ENCODE data around the gene SLC9A7.

SLC9A7 gene

DNA sequence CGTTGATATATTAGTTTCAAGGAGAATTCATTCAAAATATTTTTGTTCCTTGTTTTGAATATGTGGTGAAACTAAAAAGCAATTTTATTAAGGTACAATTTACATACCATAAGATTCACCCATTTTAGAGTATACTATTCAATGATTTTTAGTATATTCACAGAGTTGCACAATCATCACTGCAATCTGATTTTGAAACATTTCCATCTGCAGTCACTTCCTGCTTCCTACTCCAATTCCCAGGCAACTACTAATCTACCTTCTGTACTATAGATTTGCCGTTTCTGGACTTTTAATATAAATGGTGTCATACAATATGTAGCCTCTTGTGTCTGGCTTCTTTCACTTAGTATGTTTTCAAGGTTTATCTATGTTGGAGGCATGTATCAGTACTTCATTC lies 71.3 kb downstream of the SLC9A7 start:
- peak in 1 of 2 donors; percentile 32 for DNase-seq
- Histone ChIP-seq H3K18ac (ENCODE audit: low read length) (no peak overlapping the region), H3K9me3 (ENCODE audit: insufficient read depth, low read depth, low read length) (no peaks in the 10 kb centered on the region), H4K12ac (ENCODE audit: low read depth, low read length) (no peak overlapping the region), H3K9ac (ENCODE audit: low read length) (no peak overlapping the region), H2BK120ac (ENCODE audit: insufficient read depth, low read length, poor library complexity) (no peak overlapping the region), H3K4ac (ENCODE audit: low read depth, low read length) (no peak overlapping the region), H3K79me2 (ENCODE audit: control insufficient read depth, insufficient read depth, low read length, poor library complexity) (no peaks in the 10 kb centered on the region), H4K91ac (ENCODE audit: low read depth, low read length) (no peak overlapping the region), H2AFZ (ENCODE audit: insufficient read depth, low read length, poor library complexity) (no peak overlapping the region), H2AK5ac (ENCODE audit: low read length) (no peak overlapping the region), H3K27ac (ENCODE audit: low read depth, low read length) (no peak overlapping the region), H4K8ac (ENCODE audit: low read depth, low read length) (no peak overlapping the region), H3K4me2 (ENCODE audit: low read length) (no peak overlapping the region), H3K4me1 (ENCODE audit: control insufficient read depth in 1 of 2, insufficient read depth in 2 of 2, low read length in 2 of 2) (no peaks in the 10 kb centered on the region), H3K27me3 (ENCODE audit: insufficient read depth, low read length) (no peaks in the 10 kb centered on the region), H3K36me3 (ENCODE audit: control insufficient read depth in 1 of 2, insufficient read depth in 2 of 2, low read length in 2 of 2) (no peaks in the 10 kb centered on the region), H3K79me1 (ENCODE audit: low read length) (no peaks in the 10 kb centered on the region), H2BK12ac (ENCODE audit: low read length) (no peak overlapping the region), H3K14ac (ENCODE audit: low read length) (no peak overlapping the region), H3K23ac (ENCODE audit: low read length) (no peak overlapping the region), H2BK5ac (ENCODE audit: low read depth, low read length, poor library complexity) (no peak overlapping the region), H3K4me3 (ENCODE audit: low read depth, low read length) (no peak overlapping the region)
- no CpG with 5 or more reads among the region's 2 CpGs for WGBS (ENCODE audit: extremely low coverage, insufficient coverage, insufficient read length)

DNA sequence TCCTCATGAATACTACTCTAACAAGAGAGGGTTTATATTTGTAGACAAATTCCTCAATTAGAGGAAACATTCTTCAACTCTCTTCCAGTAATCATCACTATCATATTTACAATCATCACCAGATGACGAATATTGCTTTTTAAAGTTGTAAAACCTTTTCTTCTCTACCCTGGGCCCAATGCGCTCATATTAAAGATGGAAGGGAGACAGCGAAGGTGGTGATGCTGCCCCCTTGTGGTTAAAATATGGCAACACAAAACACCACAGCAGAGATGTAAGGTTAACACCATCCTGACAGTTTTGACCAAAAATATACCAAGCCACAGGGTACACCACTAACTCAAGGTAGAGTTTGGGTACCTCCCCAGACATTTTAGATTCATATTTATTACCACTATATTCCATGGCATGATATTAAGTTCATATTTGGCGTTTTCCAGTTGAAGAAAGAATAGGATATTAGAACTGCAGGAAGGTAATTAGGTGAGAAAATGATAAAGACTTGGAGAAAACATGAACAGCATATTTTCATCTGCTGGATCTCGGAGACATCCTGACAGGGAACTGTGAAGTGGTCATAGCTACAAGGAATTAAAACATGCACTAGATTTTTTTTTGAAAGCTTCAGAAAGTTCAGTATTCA lies 72.8 kb downstream of the SLC9A7 start:
- no peaks in the 10 kb centered on the region for H3K79me1 ChIP-seq (ENCODE audit: low read length)
- no peak overlapping the region for H2BK12ac ChIP-seq (ENCODE audit: low read length)
- no peak overlapping the region for H2AFZ ChIP-seq (ENCODE audit: insufficient read depth, low read length, poor library complexity)
- no peaks in the 10 kb centered on the region for H3K4me1 ChIP-seq (ENCODE audit: control insufficient read depth in 1 of 2, insufficient read depth in 2 of 2, low read length in 2 of 2)
- H4K91ac ChIP-seq (ENCODE audit: low read depth, low read length): no peak overlapping the region
- H3K4me2 ChIP-seq (ENCODE audit: low read length): no peak overlapping the region
- no peak overlapping the region for H3K27ac ChIP-seq (ENCODE audit: low read depth, low read length)
- H3K4ac ChIP-seq (ENCODE audit: low read depth, low read length): no peak overlapping the region
- H3K4me3 ChIP-seq (ENCODE audit: low read depth, low read length): no peak overlapping the region
- no CpG with 5 or more reads among the region's 5 CpGs for WGBS (ENCODE audit: extremely low coverage, insufficient coverage, insufficient read length)
- no peak overlapping the region for H4K12ac ChIP-seq (ENCODE audit: low read depth, low read length)
- no peaks in the 10 kb centered on the region for H3K36me3 ChIP-seq (ENCODE audit: control insufficient read depth in 1 of 2, insufficient read depth in 2 of 2, low read length in 2 of 2)
- no peak overlapping the region for H3K23ac ChIP-seq (ENCODE audit: low read length)
- no peak overlapping the region for H3K18ac ChIP-seq (ENCODE audit: low read length)
- H3K79me2 ChIP-seq (ENCODE audit: control insufficient read depth, insufficient read depth, low read length, poor library complexity): no peaks in the 10 kb centered on the region
- H2AK5ac ChIP-seq (ENCODE audit: low read length): no peak overlapping the region
- no peak overlapping the region for H3K14ac ChIP-seq (ENCODE audit: low read length)
- peak in 1 of 2 donors; percentile 61 for DNase-seq
- no peak overlapping the region for H2BK120ac ChIP-seq (ENCODE audit: insufficient read depth, low read length, poor library complexity)
- H3K9ac ChIP-seq (ENCODE audit: low read length): no peak overlapping the region
- no peak overlapping the region for H4K8ac ChIP-seq (ENCODE audit: low read depth, low read length)
- H3K9me3 ChIP-seq (ENCODE audit: insufficient read depth, low read depth, low read length): no peaks in the 10 kb centered on the region
- H2BK5ac ChIP-seq (ENCODE audit: low read depth, low read length, poor library complexity): no peak overlapping the region
- H3K27me3 ChIP-seq (ENCODE audit: insufficient read depth, low read length): no peaks in the 10 kb centered on the region

DNA sequence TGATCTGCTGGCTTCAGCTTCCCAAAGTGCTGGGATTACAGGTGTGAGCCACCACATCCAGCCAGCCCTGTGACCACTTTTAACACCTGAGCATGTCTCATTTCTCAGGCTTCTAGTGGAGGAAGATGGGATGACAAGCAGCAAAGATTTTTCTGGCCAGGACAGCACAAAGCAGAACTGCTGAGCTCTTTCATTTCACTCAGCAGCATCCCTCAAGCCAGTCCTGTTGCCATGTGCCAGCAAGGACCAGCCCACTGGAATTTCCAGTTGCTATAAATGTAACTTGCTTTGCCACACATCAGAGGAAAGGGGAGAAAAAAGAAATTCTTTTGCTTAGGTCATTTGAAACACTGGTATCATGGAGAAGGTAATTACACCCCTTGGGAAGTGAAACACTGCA lies 75.9 kb downstream of the SLC9A7 start:
- no peaks in the 10 kb centered on the region for H3K27me3 ChIP-seq (ENCODE audit: insufficient read depth, low read length)
- no peak overlapping the region for H2AFZ ChIP-seq (ENCODE audit: insufficient read depth, low read length, poor library complexity)
- H2AK5ac ChIP-seq (ENCODE audit: low read length): no peak overlapping the region
- no peak overlapping the region for H3K23ac ChIP-seq (ENCODE audit: low read length)
- H3K4ac ChIP-seq (ENCODE audit: low read depth, low read length): no peak overlapping the region
- H2BK120ac ChIP-seq (ENCODE audit: insufficient read depth, low read length, poor library complexity): no peak overlapping the region
- no peak overlapping the region for H4K91ac ChIP-seq (ENCODE audit: low read depth, low read length)
- no peak overlapping the region for H3K9ac ChIP-seq (ENCODE audit: low read length)
- H3K9me3 ChIP-seq (ENCODE audit: insufficient read depth, low read depth, low read length): no peaks in the 10 kb centered on the region
- no peak overlapping the region for H2BK12ac ChIP-seq (ENCODE audit: low read length)
- no peaks in the 10 kb centered on the region for H3K4me1 ChIP-seq (ENCODE audit: control insufficient read depth in 1 of 2, insufficient read depth in 2 of 2, low read length in 2 of 2)
- no peak overlapping the region for H3K4me3 ChIP-seq (ENCODE audit: low read depth, low read length)
- no peaks in the 10 kb centered on the region for H3K36me3 ChIP-seq (ENCODE audit: control insufficient read depth in 1 of 2, insufficient read depth in 2 of 2, low read length in 2 of 2)
- H3K79me1 ChIP-seq (ENCODE audit: low read length): no peaks in the 10 kb centered on the region
- no peak overlapping the region for H2BK5ac ChIP-seq (ENCODE audit: low read depth, low read length, poor library complexity)
- H3K14ac ChIP-seq (ENCODE audit: low read length): no peak overlapping the region
- H4K12ac ChIP-seq (ENCODE audit: low read depth, low read length): no peak overlapping the region
- H3K18ac ChIP-seq (ENCODE audit: low read length): no peak overlapping the region
- H3K79me2 ChIP-seq (ENCODE audit: control insufficient read depth, insufficient read depth, low read length, poor library complexity): no peaks in the 10 kb centered on the region
- no peak overlapping the region for H3K27ac ChIP-seq (ENCODE audit: low read depth, low read length)
- H3K4me2 ChIP-seq (ENCODE audit: low read length): no peak overlapping the region
- H4K8ac ChIP-seq (ENCODE audit: low read depth, low read length): no peak overlapping the region
- peak in 1 of 2 donors; percentile 8 for DNase-seq

DNA sequence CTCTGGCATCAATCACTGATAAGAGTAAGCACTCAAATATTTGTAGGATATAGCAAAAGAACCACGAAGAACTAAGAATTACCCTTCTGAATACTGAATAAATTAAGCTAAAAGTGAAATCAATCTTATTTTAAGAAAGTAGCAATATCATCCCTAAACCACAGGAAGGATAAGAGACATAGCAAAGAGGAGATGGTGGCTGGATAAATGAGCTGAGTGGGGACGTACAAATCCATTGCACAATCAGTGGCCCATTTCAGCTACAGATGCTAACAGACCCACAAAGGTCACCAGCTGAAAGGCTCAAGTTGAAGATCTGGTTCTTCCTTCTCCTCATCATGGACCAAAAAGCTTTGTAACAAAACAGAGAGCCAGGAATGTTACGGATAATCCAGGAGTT lies 77.1 kb downstream of the SLC9A7 start:
- H4K91ac ChIP-seq (ENCODE audit: low read depth, low read length): no peak overlapping the region
- no peaks in the 10 kb centered on the region for H3K9me3 ChIP-seq (ENCODE audit: insufficient read depth, low read depth, low read length)
- H3K9ac ChIP-seq (ENCODE audit: low read length): no peak overlapping the region
- H3K4me3 ChIP-seq (ENCODE audit: low read depth, low read length): no peak overlapping the region
- no peak overlapping the region for H3K23ac ChIP-seq (ENCODE audit: low read length)
- no peak overlapping the region for H4K12ac ChIP-seq (ENCODE audit: low read depth, low read length)
- H3K79me2 ChIP-seq (ENCODE audit: control insufficient read depth, insufficient read depth, low read length, poor library complexity): no peaks in the 10 kb centered on the region
- DNase-seq: no peak
- H3K18ac ChIP-seq (ENCODE audit: low read length): no peak overlapping the region
- H2AK5ac ChIP-seq (ENCODE audit: low read length): no peak overlapping the region
- H3K4me2 ChIP-seq (ENCODE audit: low read length): no peak overlapping the region
- H4K8ac ChIP-seq (ENCODE audit: low read depth, low read length): no peak overlapping the region
- H3K36me3 ChIP-seq (ENCODE audit: control insufficient read depth in 1 of 2, insufficient read depth in 2 of 2, low read length in 2 of 2): no peaks in the 10 kb centered on the region
- no peak overlapping the region for H2BK5ac ChIP-seq (ENCODE audit: low read depth, low read length, poor library complexity)
- H2BK12ac ChIP-seq (ENCODE audit: low read length): no peak overlapping the region
- H2AFZ ChIP-seq (ENCODE audit: insufficient read depth, low read length, poor library complexity): no peak overlapping the region
- H3K4me1 ChIP-seq (ENCODE audit: control insufficient read depth in 1 of 2, insufficient read depth in 2 of 2, low read length in 2 of 2): no peaks in the 10 kb centered on the region
- H3K4ac ChIP-seq (ENCODE audit: low read depth, low read length): no peak overlapping the region
- no peak overlapping the region for H2BK120ac ChIP-seq (ENCODE audit: insufficient read depth, low read length, poor library complexity)
- no CpG with 5 or more reads among the region's 3 CpGs for WGBS (ENCODE audit: extremely low coverage, insufficient coverage, insufficient read length)
- no peak overlapping the region for H3K14ac ChIP-seq (ENCODE audit: low read length)
- H3K79me1 ChIP-seq (ENCODE audit: low read length): no peaks in the 10 kb centered on the region
- no peak overlapping the region for H3K27ac ChIP-seq (ENCODE audit: low read depth, low read length)
- no peaks in the 10 kb centered on the region for H3K27me3 ChIP-seq (ENCODE audit: insufficient read depth, low read length)
